ENCODE measurements around the gene COPS2. TPM values are rescaled to one million over a fixed set of nuclear protein-coding genes. Genes with fewer than 3 reads are reported as not detected.

The COPS2 gene
- total RNA-seq, 1 experiment from 2014 or later = 68.6 TPM

- TF ChIP-seq NR3C1 (CRISPR knock-in tag; conservative IDR thresholded peaks at IDR 0.05; ENCODE audit: low read depth) = no peak
- no peak for TF ChIP-seq ERG (CRISPR knock-in tag; IDR thresholded peaks at IDR 0.05)
- no peak for TF ChIP-seq ZNF121 (CRISPR knock-in tag; IDR thresholded peaks at IDR 0.05)
- TF ChIP-seq TCF7 (CRISPR knock-in tag; IDR thresholded peaks at IDR 0.05; ENCODE audit: low read depth) = no peak
- no peak for TF ChIP-seq ZNF512 (CRISPR knock-in tag; IDR thresholded peaks at IDR 0.05; ENCODE audit: borderline replicate concordance)
- TF ChIP-seq ZNF425 (CRISPR knock-in tag; conservative IDR thresholded peaks at IDR 0.05) = no peak
- TF ChIP-seq FOXP1 (CRISPR knock-in tag; IDR thresholded peaks at IDR 0.05; ENCODE audit: borderline replicate concordance) = no peak
These were observed 19.5 kb downstream of the COPS2 start (continued) for GRCh38 chr15:49135911-49136310.

GRCh38 chr15:49135342-49135857 lies 20.0 kb downstream of the COPS2 start:
- POLR2A ChIA-PET = no interaction called here
- no peak for DNase-seq (ENCODE audit: low spot score)
- TF ChIP-seq JUN (CRISPR knock-in tag; IDR thresholded peaks at IDR 0.05) = no peak
- Mint-ChIP-seq H3K36me3 (peaks cover 41% of the 10 kb centered on the region), H3K9me3 (no peaks in the 10 kb centered on the region), H3K27me3 (ENCODE audit: low read depth) (no peaks in the 10 kb centered on the region), H3K27ac (no peak overlapping the region), H3K4me1 (no peaks in the 10 kb centered on the region), H3K4me3 (no peak overlapping the region)
- no peak for ATAC-seq
- CTCF ChIA-PET = no interaction called here

- Mint-ChIP-seq H3K9me3 (no peaks in the 10 kb centered on the region), H3K4me1 (no peaks in the 10 kb centered on the region), H3K27ac (no peak overlapping the region), H3K36me3 (peaks cover 44% of the 10 kb centered on the region), H3K4me3 (no peak overlapping the region), H3K27me3 (ENCODE audit: low read depth) (no peaks in the 10 kb centered on the region)
- ChIA-PET POLR2A (no interaction called here), CTCF (no interaction called here)
- no peak for ATAC-seq
- no peak for DNase-seq (ENCODE audit: low spot score)
- TF ChIP-seq E2F1 (CRISPR knock-in tag; IDR thresholded peaks at IDR 0.05) = no peak
- TF ChIP-seq ATF6 (CRISPR knock-in tag; IDR thresholded peaks at IDR 0.05) = no peak
- no peak for TF ChIP-seq JUN (CRISPR knock-in tag; IDR thresholded peaks at IDR 0.05)
- no peak for TF ChIP-seq CTCF (IDR thresholded peaks at IDR 0.05)
- TF ChIP-seq ETV6 (CRISPR knock-in tag; IDR thresholded peaks at IDR 0.05) = no peak
- no peak for TF ChIP-seq PRRX2 (CRISPR knock-in tag; IDR thresholded peaks at IDR 0.05)
- TF ChIP-seq ATF1 (CRISPR knock-in tag; IDR thresholded peaks at IDR 0.05) = no peak
- no peak for TF ChIP-seq CREM (CRISPR knock-in tag; IDR thresholded peaks at IDR 0.05)
- no peak for TF ChIP-seq AR (CRISPR knock-in tag; IDR thresholded peaks at IDR 0.05)
- no peak for TF ChIP-seq ZMAT4 (CRISPR knock-in tag; IDR thresholded peaks at IDR 0.05)
- TF ChIP-seq ZBTB21 (CRISPR knock-in tag; IDR thresholded peaks at IDR 0.05; ENCODE audit: borderline replicate concordance) = no peak
- no peak for TF ChIP-seq SMAD4 (CRISPR knock-in tag; IDR thresholded peaks at IDR 0.05)
These were observed 20.6 kb downstream of the COPS2 start for GRCh38 chr15:49134683-49135341.
